Spleen (tissue), 7 donors: ENCODE measurements around the gene ZNRF3.

ENCODE experiments used
- CTCF ChIP-seq, 11 experiments: fragments of 200-600 bp in 7 of 11; fragments of 450-650 bp in 4 of 11; sonication (generic) in 4 of 11; IDR thresholded peaks in 8 of 11; conservative IDR thresholded peaks in 3 of 11; 1 replicate in 7 of 11; 2 replicates in 4 of 11; pipeline versions ENCODE4 v1.4.0 to v1.8.0; 2016 to 2021; ENCODE audit warnings: antibody characterized with exemption in 11 of 11, inconsistent platforms in 4 of 11, mild to moderate bottlenecking in 1 of 11
- POLR2A ChIP-seq, 3 donors: fragments of 450-650 bp; IDR thresholded peaks; one replicate each; pipeline ENCODE4 v1.5.1; 2017; ENCODE audit warnings: antibody characterized with exemption in 3 of 3, mild to moderate bottlenecking in 1 of 3
- POLR2AphosphoS5 ChIP-seq, 3 donors: sonication (generic); formaldehyde crosslinking; IDR thresholded peaks; one replicate each; pipeline ENCODE4 v1.5.1; 2017; ENCODE audit warnings: antibody characterized with exemption in 3 of 3
- donor health status: DM: no; HTN: no; CAD: no; lungs with moderate emphysema.
- donor health status: DM: no; HTN: no; CAD: no.
- donor health status: DM: no; HTN: no; CAD: no.

- no peak for TF ChIP-seq POLR2A (IDR thresholded peaks at IDR 0.05)
- TF ChIP-seq CTCF (IDR thresholded peaks at IDR 0.05 in 8 of 11, conservative IDR thresholded peaks at IDR 0.05 in 3 of 11), result no peak
- TF ChIP-seq POLR2AphosphoS5 (IDR thresholded peaks at IDR 0.05), result no peak
These were observed 155.8 kb downstream of the ZNRF3 start for GRCh38 chr22:29039148-29039547.
